ENCODE data around the gene MGAT4A. TPM values are rescaled to one million over a fixed set of nuclear protein-coding genes. Genes with fewer than 3 reads are reported as not detected.

The MGAT4A gene
- total and polyA plus RNA-seq, 2 of the 8 experiments (the other 6 are each of a cell fraction or from before 2014, with no cell fraction given), result 1.4 to 7.7 TPM

GRCh38 chr2:98693477-98693876 lies 37.5 kb downstream of the MGAT4A start (continued):
- TF ChIP-seq, protein P1, sequence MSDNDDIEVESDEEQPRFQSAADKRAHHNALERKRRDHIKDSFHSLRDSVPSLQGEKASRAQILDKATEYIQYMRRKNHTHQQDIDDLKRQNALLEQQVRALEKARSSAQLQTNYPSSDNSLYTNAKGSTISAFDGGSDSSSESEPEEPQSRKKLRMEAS (IDR thresholded peaks at IDR 0.05), result no peak
- TF ChIP-seq RAD21 (IDR thresholded peaks at IDR 0.05 in 1 of 2, conservative IDR thresholded peaks at IDR 0.05 in 1 of 2; ENCODE audit: low read depth in 2 of 2, low read length in 2 of 2) (no peak), NANOG (IDR thresholded peaks at IDR 0.05; ENCODE audit: insufficient read depth, low read depth, low read length, poor library complexity, severe bottlenecking) (no peak)

All from H1 (cell line).